GM08714 (cell line): Measurements from ENCODE around the gene SNTG2.
"Not testable (repeated sequence)": the region's sequence is repeated elsewhere in the genome, so short reads cannot be mapped to it uniquely, and the experiment has no call there.

Experiments
- H3K4me3 ChIP-seq: fragments of 200-500 bp; sonication (Bioruptor generic); 2 replicates; pipeline ENCODE4 v1.5.1; 2014; ENCODE audit warnings: mild to moderate bottlenecking, low read length, inconsistent platforms
- ZNF274 ChIP-seq: IDR thresholded peaks from 2 replicates; pipeline ENCODE4 v1.6.1; 2012; ENCODE audit warnings: mild to moderate bottlenecking, low read depth, low read length

Gene SNTG2

DNA sequence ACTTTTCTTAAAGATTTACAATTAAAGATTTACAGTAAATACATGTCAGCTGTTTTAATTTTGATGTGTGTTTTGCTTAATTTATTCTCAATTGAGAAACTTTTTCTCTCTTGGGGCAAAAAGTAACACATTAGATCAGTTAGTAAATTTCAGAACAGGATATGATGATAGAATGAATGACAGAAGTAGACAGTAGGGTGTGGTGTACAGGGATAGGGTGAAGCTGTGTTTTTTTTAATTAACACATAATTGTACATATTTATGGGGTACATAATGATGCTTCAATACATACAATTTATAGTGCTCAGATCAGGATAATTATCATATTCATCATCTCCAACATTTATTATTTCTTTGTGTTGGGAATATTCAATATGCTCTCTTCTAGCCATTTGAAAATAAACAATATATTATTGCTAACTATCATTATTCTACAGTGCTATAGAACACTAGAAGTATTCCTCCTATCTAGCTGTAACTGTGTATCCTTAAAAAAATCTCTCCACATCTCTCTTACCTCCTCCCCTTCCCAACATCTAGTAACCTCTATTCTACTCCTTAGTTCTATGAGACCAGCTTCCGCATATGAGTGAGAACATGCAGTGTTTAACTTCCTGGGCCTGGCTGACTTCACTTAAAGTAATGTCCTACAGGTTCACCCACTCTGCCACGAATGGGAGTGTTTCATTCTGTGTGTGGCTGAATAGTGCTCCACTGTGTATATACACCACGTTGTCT, 175.2 kb downstream of the SNTG2 start:
- TF ChIP-seq ZNF274: no peak
- no peak overlapping the region for H3K4me3 ChIP-seq

DNA sequence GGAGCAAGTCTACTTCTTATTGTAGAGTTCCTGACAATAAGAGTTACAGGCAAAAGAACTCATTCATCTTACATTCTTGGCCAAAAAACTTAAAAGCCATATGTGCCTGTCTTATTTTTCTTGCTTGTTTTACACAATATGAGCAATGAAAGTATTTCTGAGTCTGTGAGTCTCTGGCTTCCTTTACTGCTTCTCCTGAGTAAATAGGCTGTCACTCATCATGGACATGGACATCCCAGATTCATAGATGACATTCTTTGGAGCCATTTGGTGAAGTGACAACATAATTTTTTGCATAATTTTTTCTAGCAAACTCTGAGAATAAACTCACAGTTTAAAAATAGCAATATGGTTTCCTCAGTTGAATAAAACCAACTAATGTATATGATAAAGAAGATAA, 179.3 kb downstream of the SNTG2 start:
- no peak overlapping the region for H3K4me3 ChIP-seq
- no peak for TF ChIP-seq ZNF274

DNA sequence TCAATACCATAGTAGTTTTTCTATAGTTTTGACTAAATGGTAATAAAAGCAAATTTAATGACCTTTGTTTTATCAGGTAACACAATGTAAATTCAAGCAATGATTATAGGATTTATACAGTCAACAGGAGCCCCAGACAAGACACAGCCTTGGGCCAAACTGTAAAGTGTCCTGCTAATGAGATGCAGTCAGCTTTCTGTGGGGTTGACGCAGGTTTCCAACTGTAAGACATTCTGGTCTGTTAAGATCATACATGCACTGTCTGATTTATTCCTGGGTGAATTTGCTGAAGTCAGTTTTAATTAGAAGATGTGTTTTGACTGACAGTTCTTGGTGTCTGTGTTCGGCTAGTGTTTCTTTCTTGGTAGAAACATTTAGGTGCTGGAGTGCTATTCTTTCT, 180.3 kb downstream of the SNTG2 start:
- TF ChIP-seq ZNF274: no peak
- no peak overlapping the region for H3K4me3 ChIP-seq

DNA sequence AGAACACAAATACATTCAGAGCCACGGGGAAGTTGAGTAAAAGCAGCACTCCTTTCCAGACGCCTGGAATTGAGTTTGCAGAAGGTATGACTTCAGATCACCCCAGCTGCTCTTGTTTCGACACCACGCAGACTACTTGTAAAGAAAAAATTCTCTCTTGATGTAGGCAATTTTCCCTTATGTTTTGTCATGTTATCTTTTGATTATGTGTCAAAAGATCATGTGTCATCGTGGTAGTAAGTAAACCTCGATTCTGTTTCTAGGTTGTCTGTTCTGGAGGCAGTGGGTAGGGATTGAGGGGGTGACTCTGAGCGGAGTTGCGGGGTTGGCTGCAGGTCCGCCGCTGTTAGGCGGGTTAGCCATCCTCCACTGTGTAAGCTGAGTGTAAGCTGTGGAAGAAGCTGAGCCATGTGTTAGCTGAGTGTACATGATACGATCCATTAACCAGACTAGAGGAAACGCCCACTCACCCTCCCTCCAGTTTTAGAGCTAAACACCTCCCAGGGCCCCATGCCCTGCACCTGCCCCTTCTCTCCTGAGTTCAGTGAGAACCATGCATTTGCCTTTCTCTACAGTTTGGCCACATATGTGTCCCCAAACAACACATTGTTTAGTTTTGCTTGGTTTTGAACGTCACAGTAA, 181.8 kb downstream of the SNTG2 start:
- H3K4me3 ChIP-seq: no peak overlapping the region
- no peak for TF ChIP-seq ZNF274

DNA sequence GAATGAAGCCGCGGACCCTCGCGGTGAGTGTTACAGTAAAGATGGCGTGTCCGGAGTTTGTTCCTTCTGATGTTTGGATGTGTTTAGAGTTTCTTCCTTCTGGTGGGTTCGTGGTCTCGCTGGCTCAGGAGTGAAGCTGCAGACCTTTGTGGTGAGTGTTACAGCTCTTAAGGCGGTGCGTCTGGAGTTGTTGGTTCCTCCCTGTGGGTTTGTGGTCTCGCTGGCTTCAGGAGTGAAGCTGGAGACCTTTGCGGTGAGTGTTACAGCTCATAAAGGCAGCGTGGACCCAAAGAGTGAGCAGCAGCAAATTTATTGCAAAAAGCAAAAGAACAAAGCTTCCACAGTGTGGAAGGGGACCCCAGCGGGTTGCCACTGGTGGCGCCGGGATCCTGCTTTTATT, 183.2 kb downstream of the SNTG2 start:
- not testable (repeated sequence) for H3K4me3 ChIP-seq

DNA sequence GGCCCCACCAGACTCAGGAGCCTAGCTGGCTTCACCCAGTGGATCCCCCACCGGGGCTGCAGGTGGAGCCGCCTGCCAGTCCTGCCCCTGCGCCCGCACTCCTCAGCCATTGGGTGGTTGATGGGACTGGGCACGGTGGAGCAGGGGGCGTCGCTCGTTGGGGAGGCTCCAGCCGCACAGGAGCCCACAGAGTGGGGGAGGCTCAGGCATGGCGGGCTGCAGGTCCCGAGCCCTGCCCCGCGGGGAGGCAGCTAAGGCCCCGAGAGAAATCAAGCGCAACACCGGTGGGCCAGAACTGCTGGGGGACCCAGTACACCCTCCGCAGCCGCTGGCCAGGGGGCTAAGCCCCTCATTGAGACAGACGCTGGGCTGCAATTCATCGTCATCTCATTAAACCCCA, 184.0 kb downstream of the SNTG2 start:
- TF ChIP-seq ZNF274: no peak

DNA sequence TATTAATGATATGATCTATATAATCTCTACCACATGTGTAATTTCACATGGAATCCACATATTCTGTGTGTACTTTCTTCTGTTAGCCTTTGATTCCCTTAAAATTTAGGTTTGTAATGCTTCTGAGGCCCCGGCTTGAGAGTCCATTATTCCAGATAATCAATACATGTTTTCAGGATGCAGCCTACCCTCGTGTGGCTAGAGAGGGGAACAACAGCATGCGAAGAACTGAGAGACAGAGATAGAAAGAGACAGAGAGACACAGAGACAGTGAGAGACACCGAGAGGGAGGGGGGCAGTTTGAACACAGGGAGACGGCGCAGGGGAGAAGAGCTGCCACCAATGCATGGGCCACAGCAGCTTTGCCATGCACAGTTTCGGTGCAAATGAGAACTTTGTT, 185.4 kb downstream of the SNTG2 start:
- TF ChIP-seq ZNF274: no peak
- no peak overlapping the region for H3K4me3 ChIP-seq

More for the DNA sequence above, 184.0 kb downstream of the SNTG2 start:
- no peak overlapping the region for H3K4me3 ChIP-seq

DNA sequence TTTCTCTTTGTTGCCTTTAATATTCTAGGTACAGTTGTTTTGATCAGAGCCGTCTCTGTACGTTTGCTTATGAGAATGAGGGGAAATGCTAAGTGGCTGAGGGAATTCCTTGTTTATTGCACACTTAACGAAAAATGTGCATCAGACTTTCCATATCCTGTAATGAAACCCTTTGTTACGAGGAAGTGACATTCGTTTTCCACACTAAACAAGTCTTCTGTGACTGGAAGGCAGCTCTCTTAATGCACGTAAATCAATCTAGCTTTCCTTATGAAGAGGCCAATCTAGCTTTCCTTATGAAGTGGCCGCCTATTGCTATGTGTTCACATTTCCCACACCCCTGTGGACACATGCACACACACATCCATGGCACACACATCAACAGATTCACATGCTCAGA, 186.2 kb downstream of the SNTG2 start:
- H3K4me3 ChIP-seq: no peak overlapping the region
- TF ChIP-seq ZNF274: no peak

DNA sequence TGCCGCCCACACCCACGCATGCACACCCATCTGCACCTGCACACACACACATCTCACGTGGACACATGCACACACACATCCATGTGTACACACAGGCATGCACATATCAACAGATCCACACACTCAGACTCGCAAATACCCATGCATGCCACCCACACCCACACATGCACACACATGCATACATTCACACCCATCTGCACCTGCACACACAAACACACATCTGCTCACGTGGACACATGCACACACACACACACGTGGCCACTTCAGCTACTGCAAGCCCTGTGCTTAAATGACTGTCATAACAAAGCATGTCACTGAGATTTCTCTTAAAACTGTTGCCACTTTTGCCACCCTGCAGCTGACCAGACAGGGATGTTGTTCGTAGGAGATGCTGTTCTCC, 186.6 kb downstream of the SNTG2 start:
- H3K4me3 ChIP-seq: no peak overlapping the region
- TF ChIP-seq ZNF274: no peak

DNA sequence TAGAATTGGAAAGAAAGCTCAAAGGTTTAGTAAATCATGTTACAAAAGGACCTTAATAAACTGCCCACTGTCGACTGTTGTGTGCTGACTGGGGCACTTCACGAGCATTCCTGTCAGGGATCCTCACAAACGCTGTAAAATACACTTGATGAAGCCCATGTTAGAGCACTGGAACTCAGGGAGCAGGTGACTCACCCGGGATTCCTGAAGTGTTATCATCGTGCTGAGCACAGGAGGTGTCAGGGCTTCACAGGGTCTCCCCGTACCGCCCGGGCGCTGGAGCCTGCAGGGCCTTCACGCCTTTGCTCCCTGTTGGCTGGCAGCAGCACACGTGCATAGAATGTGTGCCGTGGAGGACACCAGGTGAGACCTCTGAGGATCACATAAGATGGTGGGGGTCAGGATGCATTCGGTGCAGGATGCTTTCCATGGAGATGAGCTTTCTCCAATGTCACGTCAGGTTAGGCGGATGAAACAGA, 187.3 kb downstream of the SNTG2 start:
- no peak for TF ChIP-seq ZNF274
- H3K4me3 ChIP-seq: no peak overlapping the region

DNA sequence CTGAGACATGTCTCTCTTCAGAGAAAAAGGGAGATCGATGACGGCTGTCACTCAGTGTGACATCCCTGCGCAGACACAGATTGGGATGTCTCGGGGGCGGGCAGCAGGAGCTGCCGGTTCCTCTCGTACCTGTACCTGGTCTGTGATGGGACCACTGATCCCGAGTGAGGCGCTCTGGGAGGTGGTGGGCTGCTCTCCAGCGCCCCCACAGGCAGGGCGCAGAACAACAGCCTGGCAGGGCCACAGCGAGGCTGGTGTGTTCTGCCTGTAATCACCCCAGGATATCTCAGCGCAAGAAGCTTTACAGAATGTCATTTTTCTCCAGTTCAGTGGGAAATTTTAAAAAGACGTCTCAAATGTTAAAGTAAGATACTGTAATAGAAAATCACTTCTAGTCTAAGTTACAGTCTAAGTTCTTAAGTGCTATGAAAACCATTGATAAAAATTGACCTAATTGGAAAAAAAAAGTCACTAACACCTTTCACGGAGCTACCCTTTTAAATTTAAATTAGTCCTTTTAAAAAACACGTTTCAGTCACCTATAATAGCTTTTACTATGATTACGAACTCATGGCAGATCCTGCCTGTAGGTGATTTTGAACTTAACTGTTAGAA, 189.8 kb downstream of the SNTG2 start:
- TF ChIP-seq ZNF274: no peak
- H3K4me3 ChIP-seq: no peak overlapping the region

DNA sequence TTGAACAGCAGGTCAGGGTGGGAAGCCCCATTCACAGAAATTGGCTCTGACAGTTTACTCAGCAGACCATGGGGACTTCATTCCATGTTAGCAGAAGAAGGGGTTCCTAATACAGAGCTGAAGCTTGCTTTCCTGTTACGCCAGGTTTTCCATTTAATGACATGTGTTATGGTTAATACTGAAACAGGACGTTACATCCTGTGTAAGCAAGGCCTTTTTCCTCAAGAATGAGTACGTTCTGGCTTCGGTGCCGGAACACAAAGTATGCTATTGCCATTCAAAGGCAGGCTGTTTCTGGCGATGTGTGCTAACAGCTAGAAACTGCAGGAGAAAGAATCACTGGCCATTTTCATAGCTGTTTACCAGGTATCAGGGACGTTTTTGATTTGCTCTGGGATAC, 190.4 kb downstream of the SNTG2 start:
- no peak overlapping the region for H3K4me3 ChIP-seq
- TF ChIP-seq ZNF274: no peak

DNA sequence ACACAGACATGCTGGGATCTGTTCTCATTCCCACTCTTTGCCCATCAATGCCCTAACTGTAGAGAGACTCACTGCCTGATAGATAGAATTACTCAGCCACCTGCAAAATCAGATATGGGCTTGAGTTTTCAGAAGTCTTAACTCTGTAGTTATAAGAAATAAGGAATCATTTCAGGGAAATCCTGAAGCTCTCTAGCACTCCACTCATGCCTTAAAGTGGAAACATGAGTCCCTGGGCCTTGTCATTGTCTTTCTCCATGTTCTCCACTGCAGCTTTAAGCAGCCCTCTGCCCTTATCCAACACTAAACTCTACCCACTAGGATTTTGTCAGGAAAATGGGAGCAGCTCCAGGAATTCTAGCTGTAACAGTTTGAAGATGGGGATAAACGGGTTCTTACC, 192.5 kb downstream of the SNTG2 start:
- H3K4me3 ChIP-seq: no peak overlapping the region
- no peak for TF ChIP-seq ZNF274

DNA sequence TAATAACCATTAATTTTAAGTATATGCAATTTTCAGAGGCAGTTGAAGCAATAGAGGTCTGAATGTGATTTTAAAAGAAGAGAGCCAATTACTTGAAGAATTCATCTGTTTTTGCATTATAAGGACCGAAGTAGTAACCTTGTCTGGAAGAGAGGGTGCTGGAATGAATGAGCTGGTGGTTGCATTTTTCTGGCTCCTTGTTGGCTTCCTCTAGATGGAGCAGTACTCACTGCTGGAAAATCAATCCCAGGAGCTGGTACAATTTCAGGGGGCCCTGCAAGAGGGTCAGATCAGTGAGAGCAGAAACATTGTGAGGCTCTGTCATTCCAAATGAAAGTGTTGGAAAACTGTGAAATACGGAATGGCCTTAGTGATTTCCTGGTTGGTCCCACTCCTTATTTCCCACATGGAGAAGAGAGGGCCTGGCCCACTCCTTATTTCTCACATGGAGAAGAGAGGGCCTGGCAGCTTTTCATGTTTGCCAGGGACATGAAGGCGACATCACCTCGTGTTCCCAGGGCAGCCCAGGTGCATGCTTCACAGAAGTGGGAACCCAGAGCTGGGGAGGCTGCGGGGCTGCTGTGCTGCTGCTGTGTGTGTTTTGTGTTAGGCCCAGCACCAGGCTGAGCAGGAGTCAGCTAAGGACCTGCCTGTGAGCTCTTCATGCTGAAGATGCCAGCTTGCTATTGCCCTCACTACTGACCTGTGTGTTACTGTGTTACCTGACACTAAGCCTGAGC, 197.4 kb downstream of the SNTG2 start:
- no peak for TF ChIP-seq ZNF274
- no peak overlapping the region for H3K4me3 ChIP-seq

DNA sequence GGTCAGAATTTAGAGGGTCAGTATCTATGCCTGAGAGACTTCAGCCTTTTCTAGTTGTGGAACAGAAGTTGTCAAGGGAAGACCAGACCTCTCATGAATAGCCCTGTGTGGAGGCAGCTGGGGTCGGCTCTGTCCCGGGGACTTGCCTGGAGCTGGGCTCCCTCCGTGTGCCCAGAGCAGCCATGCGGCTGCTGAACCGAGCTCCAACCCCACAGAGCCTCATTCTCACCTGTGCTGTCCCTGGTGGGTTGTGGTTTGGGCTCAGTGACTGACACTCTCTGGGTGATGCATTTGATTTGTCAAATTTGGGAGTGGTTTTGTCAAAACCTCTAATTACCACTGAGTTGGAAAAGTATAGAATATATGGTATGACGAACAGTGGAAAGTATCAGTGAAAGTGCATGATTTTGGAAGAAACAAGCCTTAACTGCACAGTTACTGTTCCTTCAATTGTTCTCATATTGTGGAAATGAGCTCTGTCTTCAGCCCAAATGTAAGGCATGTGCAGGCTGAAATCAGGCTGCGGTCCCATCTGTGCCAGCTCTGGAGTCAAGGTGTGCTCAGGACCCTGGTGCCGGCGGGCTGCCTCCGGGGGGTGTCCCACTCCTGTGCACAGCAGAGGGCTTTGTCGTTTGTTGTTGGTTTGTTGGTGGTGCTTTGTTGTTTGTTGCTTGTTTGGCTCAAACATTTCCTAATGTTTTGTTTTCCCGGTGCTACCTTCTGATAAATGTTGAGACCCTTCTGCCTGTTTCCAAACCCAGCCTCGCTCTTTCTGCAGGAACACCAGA, 200.3 kb downstream of the SNTG2 start:
- TF ChIP-seq ZNF274: no peak
- no peak overlapping the region for H3K4me3 ChIP-seq
